EL (cell line): ENCODE data around the gene ZNF614.
"Not testable (repeated sequence)": the region's sequence is repeated elsewhere in the genome, so short reads cannot be mapped to it uniquely, and the experiment has no call there.

Source experiments
- DNase-seq: peaks from one replicate; pipeline ENCODE4 v3.0.0-alpha.2; 2016

ZNF614 gene

DNA sequence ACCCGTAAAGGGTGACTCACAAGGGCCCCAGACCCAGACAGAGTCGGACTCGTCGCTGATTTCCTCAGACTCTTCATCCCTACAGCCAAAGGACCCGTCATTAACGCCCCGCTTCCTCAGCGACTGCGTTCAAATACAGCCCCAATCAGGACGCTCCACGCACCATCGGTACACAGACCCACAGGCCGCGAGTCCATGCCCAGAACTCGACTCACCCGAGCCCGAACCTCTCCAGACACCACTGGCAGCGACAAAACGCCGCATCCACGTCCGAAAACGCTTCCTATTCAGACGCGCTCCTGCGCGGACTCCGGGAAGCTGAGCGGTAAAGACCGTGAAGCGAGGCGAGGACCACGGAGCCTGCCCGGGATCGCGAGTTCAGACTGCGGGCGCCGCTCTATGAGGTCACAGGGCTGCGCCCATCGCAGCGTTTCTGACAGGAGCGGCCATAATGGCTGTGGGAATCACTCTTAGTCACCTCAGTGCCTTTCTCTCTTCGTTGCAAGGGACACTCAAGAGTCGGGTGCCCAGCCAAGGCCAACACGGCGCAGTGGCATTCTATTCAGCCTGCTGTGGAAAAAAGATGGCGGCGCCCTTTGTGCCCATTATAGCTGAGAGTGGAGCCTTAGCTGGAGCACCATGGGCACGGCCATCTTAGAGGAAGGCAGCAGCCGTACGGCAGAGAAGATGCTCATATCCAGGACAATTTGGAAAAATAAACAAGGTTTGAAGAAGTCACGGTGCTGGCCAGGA, at the start of gene ZNF614:
Gene ZNF614 (minus strand): TSS at position 353 of the 753 bp plus-strand sequence. CDS start 2,634 bp downstream, outside the sequence.
- DNase-seq, result peak; percentile 89

- DNase-seq, result peak; percentile 53
Observed at GRCh38 chr19:52070496-52070895, 42.3 kb upstream of the ZNF614 start.

- no peak for DNase-seq
Observed at GRCh38 chr19:52069653-52070052, 41.5 kb upstream of the ZNF614 start.

GRCh38 chr19:52066258-52066863, 38.2 kb upstream of the ZNF614 start:
- no peak for DNase-seq

DNA sequence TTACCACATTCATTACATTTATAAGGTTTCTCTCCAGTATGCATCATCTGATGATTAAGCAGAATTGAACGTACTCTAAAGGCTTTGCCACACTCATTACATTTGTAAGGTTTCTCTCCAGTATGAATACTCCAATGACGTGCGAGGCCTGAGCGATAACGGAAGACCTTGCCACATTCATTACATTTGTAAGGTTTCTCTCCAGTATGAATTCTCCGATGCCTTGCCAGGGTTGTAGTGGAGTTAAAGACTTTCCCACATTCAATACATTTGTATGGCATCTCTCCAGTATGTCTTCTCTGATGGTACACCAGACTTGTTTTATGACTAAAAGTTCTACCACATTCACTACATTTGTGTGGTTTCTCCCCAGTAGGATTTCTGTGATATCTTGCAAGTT, 37.2 kb upstream of the ZNF614 start:
- no peak for DNase-seq

DNA sequence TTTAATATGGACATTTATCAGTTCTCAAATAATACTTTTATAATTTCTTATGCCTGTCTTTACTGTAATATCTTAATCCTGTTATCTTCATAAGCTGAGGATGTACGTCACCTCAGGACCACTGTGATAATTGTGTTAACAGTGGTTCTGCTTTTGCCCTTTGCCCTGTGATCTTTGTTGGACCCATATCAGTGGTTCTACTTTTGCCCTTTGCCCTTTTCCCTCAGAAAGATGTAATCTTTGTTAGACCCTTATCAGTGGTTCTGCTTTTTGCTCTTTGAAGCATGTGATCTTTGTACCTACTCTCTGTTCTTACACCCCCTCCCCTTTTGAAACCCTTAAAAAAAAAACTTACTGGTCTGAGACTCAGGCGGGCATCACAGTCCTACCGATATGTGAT, 28.3 kb upstream of the ZNF614 start:
- DNase-seq, result not testable (repeated sequence)

DNA sequence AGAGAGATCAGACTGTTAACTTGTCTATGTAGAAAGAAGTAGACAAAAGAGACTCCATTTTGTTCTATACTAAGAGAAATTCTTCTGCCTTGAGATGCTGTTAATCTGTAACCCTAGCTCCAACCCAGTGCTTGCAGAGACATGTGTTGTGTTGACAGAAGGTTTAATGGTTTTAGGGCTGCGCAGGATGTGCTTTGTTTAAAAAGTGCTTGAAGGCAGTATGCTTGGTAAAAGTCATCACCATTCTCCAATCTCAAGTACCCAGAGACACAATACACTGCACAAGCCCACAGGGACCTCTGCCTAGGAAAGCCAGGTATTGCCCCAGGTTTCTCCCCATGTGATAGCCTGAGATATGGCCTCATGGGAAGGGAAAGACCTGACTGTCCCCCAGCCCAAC, 23.6 kb upstream of the ZNF614 start:
- DNase-seq, result not testable (repeated sequence)

- DNase-seq, result peak; percentile 90
Observed at GRCh38 chr19:52048555-52049501, 20.6 kb upstream of the ZNF614 start, which contains the start of gene ZNF432. TSS of gene ZNF432 (minus strand) at chr19:52048838. CDS start at chr19:52046868, 1,970 bp downstream.

GRCh38 chr19:52039169-52039568, 11.0 kb upstream of the ZNF614 start:
- no peak for DNase-seq

DNA sequence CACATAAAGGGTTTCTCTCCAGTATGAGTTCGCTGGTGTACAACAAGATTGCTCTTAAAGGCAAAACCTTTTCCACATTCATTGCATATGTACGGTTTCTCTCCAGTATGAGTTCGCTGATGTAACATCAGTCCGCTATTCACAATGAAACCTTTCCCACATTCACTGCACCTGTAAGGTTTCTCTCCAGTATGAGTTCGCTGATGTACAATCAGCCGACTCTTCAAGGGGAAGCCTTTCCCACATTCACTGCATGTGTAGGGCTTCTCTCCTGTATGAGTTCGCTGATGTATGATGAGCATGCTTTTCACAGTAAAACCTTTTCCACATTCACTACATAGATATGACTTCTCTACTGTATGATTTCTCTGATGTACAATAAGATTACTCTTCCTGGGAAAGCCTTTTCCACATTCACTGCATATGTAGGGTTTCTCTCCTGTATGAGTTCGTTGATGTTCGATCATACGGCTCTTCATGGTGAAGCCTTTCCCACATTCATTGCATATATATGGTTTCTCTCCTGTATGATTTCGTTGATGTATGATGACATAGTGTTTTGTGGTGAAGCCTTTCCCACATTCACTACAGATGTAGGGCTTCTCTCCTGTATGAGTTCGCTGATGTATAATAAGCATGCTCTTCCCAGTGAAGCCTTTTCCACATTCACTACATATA, 6.0 kb upstream of the ZNF614 start:
- no peak for DNase-seq

GRCh38 chr19:52028780-52029123, 573 bp upstream of the ZNF614 start:
- DNase-seq, result no peak

DNA sequence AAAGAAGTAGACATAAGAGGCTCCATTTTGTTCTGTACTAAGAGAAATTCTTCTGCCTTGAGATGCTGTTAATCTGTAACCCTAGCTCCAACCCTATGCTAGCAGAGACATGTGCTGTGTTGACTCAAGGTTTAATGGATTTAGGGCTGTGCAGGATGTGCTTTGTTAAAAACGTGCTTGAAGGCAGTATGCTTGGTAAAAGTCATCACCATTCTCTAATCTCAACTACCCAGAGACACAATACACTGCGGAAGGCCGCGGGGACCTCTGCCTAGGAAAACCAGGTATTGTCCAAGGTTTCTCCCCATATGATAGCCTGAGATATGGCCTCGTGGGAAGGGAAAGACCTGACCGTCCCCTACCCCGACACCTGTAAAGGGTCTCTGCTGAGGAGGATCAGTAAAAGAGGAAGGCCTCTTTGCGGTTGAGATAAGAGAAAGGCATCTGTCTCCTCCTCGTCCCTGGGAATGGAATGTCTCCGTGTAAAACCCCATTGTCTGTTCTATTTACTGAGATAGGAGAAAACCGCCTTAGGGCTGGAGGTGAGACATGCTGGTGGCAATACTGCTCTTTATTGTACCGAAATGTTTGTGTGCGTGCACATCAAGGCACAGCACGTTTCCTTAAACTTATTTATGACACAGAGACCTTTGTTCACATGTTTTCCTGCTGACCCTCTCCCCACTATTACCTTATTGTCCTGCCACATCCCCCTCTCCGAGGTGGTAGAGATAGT, 1.8 kb downstream of the ZNF614 start:
- not testable (repeated sequence) for DNase-seq

DNA sequence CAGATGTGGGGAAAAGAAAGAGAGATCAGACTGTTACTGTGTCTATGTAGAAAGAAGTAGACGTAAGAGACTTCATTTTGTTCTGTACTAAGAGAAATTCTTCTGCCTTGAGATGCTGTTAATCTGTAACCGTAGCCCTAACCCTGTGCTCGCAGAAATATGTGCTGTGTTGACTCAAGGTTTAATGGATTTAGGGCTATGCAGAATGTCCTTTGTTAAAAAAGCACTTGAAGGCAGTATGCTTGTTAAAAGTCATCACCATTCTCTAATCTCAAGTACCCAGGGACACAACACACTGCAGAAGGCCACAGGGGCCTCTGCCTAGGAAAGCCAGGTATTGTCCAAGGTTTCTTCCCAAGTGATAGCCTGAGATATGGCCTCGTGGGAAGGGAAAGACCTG, 3.7 kb downstream of the ZNF614 start:
- not testable (repeated sequence) for DNase-seq

DNA sequence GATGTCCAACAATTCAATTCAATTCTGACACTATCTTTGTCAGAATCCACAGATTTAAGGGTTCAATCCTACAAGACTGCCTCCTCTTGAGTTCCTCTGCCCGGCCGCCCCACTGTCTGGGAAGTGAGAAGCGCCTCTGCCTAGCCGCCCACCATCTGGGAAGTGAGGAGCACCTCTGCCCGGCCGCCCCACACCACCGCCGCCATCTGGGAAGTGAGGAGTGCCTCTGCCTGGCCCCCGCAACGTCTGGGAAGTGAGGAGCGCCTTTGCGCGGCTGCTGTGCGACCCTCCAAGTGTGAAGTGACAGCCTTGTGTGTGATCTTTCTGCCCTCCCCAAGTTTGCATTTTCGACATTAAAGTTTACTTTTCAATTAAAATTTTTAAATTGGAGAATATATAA, 6.0 kb downstream of the ZNF614 start:
- no peak for DNase-seq

GRCh38 chr19:52020506-52020905, 7.7 kb downstream of the ZNF614 start:
- DNase-seq, result no peak

DNA sequence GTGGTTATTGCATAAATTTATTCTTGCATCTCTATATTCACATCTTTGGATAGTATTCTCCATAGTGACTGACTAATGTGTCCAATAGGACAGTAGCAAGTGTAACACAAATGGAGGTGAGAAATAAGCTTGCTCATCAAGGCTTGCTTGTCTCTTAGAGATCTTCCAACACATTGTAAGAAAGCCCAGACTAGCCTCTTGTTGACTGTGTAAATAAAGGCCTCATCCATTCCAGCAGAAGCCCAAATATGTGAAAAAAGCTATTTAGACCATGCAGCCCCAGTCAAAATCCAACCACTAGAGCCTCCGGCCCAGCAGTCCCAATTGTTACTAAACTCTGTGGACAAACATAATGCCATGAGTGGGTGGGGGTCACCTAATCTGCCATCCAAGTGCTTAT, 17.5 kb downstream of the ZNF614 start:
- DNase-seq, result no peak

DNA sequence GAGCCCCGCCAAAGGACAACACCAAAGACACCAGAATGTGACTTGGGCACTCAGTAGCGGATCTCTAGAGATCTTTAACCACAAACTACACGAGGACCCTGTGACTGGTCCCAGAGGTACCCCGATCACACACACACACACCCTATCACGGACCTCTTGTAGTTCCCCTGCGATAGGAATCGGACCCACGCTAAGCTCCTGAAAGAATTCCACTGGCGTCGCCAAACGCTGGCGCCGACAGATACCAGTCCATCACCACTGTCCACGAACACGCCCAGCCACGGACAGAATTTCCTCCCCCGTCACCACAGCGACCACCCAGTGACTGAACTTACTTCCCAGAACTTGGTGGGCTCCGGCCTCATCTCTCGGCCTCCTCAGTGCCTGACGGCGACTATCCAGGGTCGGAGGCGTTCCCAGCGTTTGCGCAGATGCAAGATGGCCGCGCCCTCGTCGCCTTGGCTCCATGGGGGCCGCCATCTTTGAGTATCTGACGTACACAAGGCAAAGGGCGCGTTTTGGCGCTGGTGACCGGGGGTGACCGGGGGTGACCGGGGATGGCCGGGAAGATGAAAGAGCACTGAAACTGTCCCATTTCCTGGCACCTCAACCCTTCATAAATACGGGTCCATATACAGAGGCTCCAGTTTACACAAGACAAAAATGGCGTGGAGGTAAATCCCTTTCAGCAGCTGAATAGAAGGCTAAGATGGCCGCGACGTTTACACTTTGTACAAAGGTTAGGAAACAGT, 20.2 kb downstream of the ZNF614 start, which contains the start of gene ZNF615:
Gene ZNF615 (minus strand): TSS at position 406 of the 752 bp plus-strand sequence. CDS start 4,500 bp downstream, outside the sequence.
- DNase-seq, result peak; percentile 82

GRCh38 chr19:52007451-52007805, 20.8 kb downstream of the ZNF614 start:
- DNase-seq, result no peak

- no peak for DNase-seq
Observed at GRCh38 chr19:51994048-51994644, 34.0 kb downstream of the ZNF614 start.

GRCh38 chr19:51993422-51993821, 34.8 kb downstream of the ZNF614 start:
- DNase-seq, result no peak
